ENCODE measurements around the gene MORC2.
A peak's percentile ranks its signal among the peaks of the same experiment; 100 is the strongest.

MORC2 gene

GRCh38 chr22:30920407-30920806 lies 48.2 kb downstream of the MORC2 start:
- peak; percentile 10 for DNase-seq (ENCODE audit: low read depth)

GRCh38 chr22:30919973-30920372 lies 48.6 kb downstream of the MORC2 start:
- no peak for DNase-seq (ENCODE audit: low read depth)

- no peak for DNase-seq (ENCODE audit: low read depth)
These were observed 49.8 kb downstream of the MORC2 start for GRCh38 chr22:30918761-30919160.

- DNase-seq (ENCODE audit: low read depth), result no peak
These were observed 58.2 kb downstream of the MORC2 start for GRCh38 chr22:30910358-30910757.

- DNase-seq (ENCODE audit: low read depth), result no peak
These were observed 59.3 kb downstream of the MORC2 start for GRCh38 chr22:30909306-30909705.

- DNase-seq (ENCODE audit: low read depth), result no peak
These were observed 60.5 kb downstream of the MORC2 start for GRCh38 chr22:30908051-30908461.

- DNase-seq (ENCODE audit: low read depth), result no peak
These were observed 61.6 kb downstream of the MORC2 start for GRCh38 chr22:30906946-30907345.

GRCh38 chr22:30906411-30906810 lies 62.2 kb downstream of the MORC2 start:
- DNase-seq (ENCODE audit: low read depth), result no peak

- no peak for DNase-seq (ENCODE audit: low read depth)
These were observed 62.8 kb downstream of the MORC2 start for GRCh38 chr22:30905696-30906341.

GRCh38 chr22:30903876-30904460 lies 64.6 kb downstream of the MORC2 start:
- no peak for DNase-seq (ENCODE audit: low read depth)

- DNase-seq (ENCODE audit: low read depth), result no peak
These were observed 65.8 kb downstream of the MORC2 start for GRCh38 chr22:30902496-30903357.

- no peak for DNase-seq (ENCODE audit: low read depth)
These were observed 74.2 kb downstream of the MORC2 start for GRCh38 chr22:30894371-30894740.

GRCh38 chr22:30893434-30894370 lies 74.9 kb downstream of the MORC2 start:
- no peak for DNase-seq (ENCODE audit: low read depth)

GRCh38 chr22:30892731-30893221 lies 75.8 kb downstream of the MORC2 start:
- DNase-seq (ENCODE audit: low read depth), result no peak

GRCh38 chr22:30892286-30892685 lies 76.3 kb downstream of the MORC2 start:
- no peak for DNase-seq (ENCODE audit: low read depth)

GRCh38 chr22:30891781-30892180 lies 76.8 kb downstream of the MORC2 start:
- no peak for DNase-seq (ENCODE audit: low read depth)

GRCh38 chr22:30891443-30891755 lies 77.2 kb downstream of the MORC2 start:
- DNase-seq (ENCODE audit: low read depth), result no peak

GRCh38 chr22:30890686-30891442 lies 77.7 kb downstream of the MORC2 start:
- no peak for DNase-seq (ENCODE audit: low read depth)

- DNase-seq (ENCODE audit: low read depth), result no peak
These were observed 78.5 kb downstream of the MORC2 start for GRCh38 chr22:30889996-30890480.

- DNase-seq (ENCODE audit: low read depth), result no peak
These were observed 79.1 kb downstream of the MORC2 start for GRCh38 chr22:30889268-30889995.
